ENCODE data around the gene EIF1AX.
"Not testable (repeated sequence)": the region's sequence is repeated elsewhere in the genome, so short reads cannot be mapped to it uniquely, and the experiment has no call there.

Gene EIF1AX

DNA sequence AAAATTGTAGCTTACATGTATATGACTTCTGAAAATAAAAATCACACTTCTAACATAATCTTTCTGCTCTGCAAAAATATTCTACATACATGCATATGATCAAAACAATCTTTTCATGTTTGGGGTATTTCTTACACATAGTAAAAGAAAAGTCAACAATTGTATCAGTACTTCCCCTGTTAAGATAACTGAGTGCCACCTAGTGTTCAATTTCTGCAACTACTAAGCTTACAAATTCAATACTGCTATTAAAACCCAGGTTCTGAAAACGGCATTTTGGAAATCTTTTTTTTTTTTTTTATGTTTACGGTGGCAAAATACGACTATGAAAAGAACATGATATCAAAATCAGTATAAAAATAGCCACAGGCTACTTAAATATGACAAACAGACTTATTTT is 14.2 kb downstream of the EIF1AX start:
- DNase-seq (ENCODE audit: low read depth in 2 of 3, low spot score in 2 of 3) = not testable (repeated sequence)

DNA sequence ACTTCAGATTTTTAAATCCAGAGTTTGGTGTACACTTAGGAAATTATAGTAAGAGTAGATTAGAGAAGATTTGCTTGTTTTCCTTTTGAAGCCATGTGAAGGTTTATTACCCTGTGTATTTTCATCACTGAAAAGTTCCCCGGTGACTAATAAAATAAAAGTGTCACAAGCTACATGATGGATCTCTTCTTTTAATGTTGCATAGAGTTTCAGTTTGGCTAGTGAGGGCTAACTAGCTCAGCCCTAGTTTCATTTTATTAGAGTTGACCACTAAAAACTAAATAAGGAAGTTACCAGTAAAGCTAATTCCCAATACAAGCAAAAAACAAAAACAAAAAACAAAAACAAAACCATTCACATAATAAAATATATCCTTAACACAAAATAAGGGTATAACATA is 14.8 kb downstream of the EIF1AX start:
- not testable (repeated sequence) for DNase-seq (ENCODE audit: low read depth in 2 of 3, low spot score in 2 of 3)

DNA sequence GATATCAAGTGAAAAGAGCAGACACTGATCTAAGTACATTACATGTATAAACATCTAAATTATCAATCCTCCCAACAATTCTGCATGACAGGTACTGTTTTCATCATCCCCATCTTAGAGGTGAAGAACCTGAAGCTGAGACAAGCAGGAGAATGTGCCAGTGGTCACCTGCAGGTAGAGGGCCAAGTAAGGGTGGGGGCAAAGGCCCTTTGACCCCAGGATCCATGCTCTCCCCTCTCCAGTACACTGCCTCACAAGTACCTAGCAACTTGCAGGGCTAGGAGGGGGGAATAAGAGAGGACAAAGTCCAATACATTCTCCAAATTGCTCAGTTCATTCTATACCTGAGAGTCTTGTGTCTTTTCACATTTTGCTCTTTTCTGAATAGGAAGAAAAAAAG is 16.7 kb downstream of the EIF1AX start:
- DNase-seq (ENCODE audit: low read depth in 2 of 3, low spot score in 2 of 3) = no peak

DNA sequence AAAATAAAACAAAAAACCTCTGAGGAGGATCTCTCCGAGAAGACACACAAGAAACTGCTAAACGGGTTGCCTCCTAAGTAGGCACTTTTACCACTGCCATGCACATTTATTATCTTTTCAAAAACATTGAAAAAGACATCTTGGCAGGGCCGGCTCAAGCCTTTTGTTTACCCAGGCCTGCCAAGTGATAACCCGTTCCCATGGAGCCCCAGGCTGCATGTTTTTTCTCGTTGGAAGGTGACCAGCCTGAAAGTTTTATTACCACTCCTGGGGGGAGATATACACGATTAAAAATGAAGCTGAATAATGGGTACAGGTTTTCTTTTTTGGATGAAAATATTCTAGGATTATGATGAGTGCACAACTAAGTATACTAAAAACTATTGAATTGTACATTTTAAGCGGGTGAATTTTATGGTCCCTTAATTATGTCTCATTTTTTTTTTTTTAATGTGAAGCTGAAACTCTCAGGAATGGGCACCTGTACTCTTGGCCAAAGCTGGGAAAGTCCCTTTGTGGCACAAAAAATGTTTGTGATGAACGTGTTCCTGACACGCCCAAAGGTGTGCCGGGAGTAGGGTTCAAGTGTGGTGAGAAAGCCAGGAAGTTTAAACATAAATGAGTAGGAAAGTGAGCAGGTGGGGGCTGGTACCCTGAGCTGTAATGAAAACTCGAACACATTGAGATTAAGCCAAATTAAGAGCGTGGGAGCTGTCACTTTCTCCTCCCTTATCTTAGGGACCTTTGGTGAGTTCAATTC is 23.4 kb downstream of the EIF1AX start:
- no peak for DNase-seq (ENCODE audit: low read depth in 2 of 3, low spot score in 2 of 3)

DNA sequence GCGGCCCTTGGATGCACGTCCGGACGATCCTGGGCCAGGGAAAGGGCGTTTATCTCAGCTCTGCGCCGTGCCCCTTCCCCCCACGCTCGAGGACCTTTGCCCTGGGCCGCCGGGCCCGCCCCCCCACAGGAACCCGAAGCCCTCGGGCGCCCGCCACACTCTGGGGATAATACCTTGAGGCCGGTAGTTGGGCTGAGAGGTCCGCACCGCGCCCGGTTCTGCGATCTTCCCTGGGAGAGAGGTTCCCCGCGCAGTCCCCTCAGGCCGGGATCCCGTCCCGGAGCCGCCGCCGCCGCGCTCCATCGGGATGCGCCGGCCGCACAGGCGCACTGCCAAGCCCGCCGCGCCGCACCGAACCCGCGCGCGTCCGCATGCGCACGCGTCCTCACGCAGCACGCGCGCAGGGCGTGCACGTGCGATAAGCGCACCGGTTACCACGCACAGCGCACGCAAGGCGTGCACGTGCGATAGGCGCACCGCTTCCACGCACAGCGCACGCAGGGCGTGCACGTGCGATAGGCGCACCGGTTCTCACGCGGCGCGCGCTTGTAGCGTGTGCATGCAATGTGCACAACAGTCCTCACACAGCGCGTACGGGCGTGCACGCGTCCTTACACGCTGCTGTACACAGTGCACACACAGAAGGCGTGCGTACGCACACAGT is 24.9 kb downstream of the EIF1AX start, which contains the start of gene MAP7D2:
Gene MAP7D2 (minus strand): TSS at position 331 of the 664 bp plus-strand sequence. CDS start 28 bp downstream, at position 303.
- DNase-seq (ENCODE audit: low read depth in 2 of 3, low spot score in 2 of 3) = no peak

DNA sequence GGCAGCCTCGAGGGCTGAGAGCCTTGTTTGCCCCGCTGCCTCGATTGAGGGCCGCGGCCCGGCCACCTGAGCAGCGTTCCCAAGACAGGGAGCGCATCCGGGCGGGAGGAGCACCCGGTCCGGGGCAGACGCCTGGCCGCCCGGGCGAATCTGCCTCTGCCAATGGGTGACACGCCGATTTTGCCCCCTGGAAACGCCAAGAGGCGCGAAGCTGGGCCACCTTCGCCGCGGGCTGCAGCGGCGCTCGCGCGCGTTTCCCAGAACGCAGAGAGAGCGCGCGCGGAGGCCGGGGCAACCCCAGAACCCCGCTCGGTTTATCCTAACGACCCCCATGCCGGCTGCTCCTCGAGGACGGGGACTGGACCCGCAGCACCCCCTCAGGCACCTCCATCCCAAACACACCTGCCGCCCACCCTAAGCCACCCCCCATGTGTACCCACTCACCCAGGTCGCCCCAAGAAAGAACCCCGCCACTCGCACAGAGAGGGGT is 25.5 kb downstream of the EIF1AX start:
- DNase-seq (ENCODE audit: low read depth in 2 of 3, low spot score in 2 of 3) = no peak

DNA sequence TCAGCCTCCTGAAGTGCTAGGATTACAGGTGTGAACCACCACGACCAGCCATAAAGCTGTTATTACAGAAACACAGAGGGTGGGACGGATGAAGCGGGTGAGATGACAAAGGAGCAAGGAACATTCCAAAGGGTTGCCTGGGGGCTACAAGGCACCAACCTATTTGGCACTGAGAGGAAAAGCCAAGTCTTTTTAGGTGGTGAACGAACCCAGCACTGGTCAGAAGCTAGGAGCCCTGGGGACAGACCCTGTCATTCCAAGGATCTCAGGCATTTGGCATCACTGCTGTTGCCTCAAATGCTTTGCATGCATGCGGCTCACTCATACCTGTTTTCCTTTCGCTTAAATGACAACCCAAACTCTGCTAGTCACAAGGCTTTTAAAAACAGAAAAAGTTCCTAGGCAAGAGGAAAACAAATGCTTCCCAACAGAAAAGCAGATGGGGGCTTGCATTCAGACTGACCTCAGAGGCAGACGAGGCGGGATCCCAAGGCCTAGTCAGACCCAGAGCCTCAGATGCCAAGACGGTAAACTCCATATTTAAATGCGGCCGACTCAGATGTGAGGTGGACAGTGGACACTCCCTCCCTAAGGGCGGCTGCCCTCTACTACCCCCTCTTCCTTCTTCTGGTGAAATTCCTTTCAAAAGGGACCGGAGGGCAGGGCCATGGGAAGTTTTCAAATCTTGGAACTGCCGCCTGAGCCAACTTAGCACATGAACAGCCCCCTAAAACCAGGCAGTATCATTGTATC is 29.4 kb downstream of the EIF1AX start:
- DNase-seq (ENCODE audit: low read depth in 2 of 3, low spot score in 2 of 3) = no peak

DNA sequence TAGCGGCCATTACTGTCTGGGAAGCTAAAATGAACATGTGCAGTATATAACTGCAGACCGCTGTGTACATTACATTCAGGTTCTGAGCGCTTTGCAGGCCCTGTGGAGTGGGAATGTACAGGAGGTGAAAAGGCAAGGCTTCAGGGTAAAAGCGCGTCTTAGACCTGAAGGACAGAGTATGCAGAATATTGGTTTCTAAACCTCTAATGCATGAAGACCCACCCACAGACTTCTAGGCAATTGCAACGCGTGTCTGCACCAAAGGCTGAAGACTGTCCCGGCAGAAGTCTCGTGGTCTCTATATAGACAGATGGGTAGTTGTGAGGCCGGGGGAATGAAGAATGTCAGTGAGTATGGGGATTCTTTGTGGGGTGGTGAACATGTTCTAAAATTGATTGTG is 30.4 kb downstream of the EIF1AX start:
- DNase-seq (ENCODE audit: low read depth in 2 of 3, low spot score in 2 of 3) = no peak

DNA sequence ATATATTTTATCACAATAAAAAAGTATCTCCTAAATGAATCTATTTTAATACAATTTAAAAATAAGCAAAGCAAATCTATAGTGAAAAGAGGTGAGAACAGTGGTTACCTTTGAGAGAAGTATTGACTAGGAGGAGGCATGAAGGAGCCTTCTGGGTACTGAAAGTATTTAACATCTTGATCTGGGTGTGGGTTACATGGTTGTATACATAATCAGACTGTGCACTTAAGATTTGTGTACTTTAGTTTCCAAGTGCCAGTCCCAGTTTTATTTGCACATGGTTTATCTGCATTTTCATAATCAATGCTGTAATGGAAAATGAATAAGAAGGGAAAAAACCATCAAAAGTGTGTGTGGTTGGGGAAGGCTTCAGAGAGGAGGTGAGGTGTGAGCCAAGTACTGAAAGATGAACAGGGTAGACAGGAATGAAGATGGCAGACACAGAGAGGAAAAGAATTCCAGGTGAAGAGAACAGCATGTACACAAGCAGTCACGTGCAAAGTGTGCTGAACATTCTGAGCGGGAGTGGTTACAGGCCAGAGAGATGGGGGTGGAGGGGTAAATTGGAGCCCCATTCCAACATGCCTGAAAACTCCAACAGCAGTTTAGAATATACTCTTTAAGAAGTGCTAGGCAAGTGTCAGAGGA is 39.6 kb downstream of the EIF1AX start:
- no peak for DNase-seq (ENCODE audit: low read depth in 2 of 3, low spot score in 2 of 3)

DNA sequence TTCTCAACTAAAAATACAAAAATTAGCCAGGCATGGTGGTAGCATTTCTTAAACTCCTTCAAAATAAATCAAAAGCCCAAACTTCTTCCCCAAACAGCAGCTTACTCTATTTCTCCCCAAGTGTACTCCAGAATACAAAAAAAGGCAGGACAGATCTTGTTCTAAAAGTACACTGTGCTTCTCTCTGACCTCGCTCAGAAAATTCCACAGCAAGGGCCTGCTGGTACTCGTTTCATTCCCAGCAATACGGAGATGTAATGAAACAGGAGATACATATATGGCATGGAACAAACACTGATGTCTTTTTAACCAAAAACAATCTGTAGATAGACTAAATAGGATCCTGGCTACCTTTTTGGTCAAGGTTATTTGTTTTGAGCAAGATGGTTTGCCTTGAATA is 50.1 kb downstream of the EIF1AX start:
- no peak for DNase-seq (ENCODE audit: low read depth in 2 of 3, low spot score in 2 of 3)

DNA sequence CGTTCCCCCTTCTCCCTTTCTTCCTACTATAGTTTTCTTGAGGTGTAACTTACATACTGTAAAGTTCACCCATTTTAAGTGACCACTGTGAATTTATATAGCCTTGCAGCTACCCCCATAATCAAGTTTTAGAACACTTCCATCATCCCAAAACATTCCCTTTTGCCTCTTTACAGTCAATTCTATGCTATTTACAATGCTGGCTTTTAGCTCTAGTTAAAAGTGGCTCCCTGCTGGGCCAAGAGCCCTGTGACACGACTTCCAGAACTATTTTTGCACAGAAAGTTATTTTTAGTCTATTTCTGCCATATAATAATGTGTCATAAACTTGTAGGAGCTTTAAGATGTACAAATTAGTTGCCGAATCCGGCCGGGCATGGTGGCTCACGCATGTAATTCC is 51.8 kb downstream of the EIF1AX start:
- DNase-seq (ENCODE audit: low read depth in 2 of 3, low spot score in 2 of 3) = no peak

DNA sequence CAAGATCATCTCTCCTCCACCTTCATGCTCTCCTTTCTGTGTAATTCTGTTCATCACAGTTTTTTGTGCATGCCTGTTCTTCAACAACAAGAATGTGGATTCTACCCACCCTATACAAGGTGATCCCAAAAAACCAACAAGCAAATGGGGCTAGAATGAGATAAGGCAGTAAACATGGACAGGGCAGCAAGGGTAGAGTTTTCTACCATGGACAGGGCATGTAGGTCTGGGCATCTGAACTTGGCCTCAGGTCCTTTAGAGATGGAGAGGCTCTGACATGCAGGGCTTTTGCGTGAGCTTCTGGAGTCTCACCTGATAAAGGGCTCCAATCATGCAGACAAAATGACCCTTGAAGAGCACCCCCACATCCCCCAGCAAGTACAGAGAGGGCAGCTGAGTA is 61.4 kb downstream of the EIF1AX start:
- DNase-seq (ENCODE audit: low read depth in 2 of 3, low spot score in 2 of 3) = no peak
